HG02763 (cell line): ENCODE measurements around the gene MRPL14.

ENCODE experiments used
- ATAC-seq: cut with Tn5 transposase; IDR thresholded peaks from one replicate; pipeline ENCODE4 v1.9.1; 2021; ENCODE audit warnings: mild to moderate bottlenecking, moderate library complexity; ENCODE audit not compliant: unreplicated experiment

Gene MRPL14

DNA sequence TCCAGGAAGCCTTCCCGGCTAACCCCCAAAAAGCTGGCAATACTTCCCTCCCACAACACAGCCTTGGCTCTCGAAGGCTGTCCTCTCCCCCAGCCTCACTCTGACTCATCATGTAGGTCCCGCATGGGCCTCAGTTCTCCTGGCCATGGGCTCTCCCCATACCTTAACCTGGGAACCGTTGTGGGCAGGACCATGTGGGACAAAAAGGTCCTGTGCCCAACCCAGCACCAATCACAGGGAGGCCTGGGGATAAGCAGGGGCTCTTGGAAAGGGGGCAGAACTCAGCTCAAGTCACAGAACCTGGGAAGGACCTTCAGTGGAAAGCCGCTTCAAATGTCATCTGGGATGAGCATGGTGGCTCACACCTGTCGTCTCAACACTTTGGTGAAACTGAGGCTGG is 45.5 kb downstream of the MRPL14 start:
- ATAC-seq: no peak

DNA sequence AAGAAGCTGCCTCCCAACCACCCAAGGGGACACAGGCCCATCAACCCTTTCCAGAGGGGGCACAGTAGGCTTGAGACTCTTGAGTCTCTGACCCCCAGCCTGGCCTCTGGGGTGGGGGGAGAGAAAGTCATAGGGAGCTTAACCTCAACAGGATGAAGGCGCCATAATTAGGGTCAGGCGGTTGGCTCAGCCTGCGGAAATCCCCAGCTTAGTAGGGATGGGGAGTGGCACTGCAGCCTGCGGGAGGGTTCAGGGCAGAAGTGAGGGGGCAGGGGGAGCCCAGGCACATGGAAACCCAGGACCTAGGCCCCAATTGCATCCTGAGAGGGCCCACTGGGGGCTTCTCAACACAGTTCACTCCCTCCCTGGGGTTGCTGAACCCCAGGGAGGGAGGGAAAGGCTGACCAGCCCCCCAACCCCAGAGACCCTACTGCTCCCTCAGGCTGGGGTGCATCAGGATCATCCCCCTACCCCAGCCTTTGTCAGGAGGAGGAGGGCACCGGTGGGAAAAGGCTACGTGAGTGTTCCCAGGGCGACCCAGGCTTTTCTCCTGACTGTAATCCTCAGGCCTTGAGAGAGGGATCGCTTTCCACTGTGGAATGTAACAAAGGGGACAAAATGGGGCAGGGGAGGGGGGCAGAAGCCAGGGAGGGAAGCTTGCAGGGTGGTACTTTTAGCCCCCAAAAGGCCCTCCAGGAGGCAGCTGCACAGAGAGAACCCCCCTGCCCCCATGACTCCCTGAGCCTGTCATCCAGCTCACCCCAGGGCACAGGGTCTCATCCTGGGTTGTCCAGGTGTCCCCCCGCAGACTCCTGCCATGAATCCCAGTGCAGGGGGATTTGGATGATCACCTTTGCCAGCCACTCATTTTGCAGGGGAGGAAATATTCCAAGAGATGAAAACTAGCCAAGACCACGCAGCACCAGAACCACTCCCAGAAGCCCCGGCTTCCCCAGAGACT is 46.4 kb downstream of the MRPL14 start:
- no peak for ATAC-seq

DNA sequence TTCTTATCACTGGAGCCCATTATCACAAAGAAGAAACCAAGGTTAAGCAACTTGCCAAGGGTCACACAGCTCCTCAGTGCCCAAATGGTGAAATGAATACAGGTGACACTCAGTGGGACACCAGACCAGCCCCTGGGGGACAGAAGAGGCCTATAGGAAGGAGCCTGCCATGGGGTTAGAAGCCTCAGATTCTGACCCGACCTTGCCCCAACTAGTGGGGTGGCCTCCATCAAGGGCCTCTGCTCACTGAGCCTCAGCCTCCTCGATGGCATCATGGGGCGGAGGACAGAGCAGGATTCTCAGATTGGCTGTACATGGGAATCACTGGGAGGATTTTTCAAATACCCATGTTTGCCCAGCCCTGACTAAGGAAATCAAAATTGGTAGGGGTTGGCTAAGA is 47.6 kb downstream of the MRPL14 start:
- no peak for ATAC-seq

DNA sequence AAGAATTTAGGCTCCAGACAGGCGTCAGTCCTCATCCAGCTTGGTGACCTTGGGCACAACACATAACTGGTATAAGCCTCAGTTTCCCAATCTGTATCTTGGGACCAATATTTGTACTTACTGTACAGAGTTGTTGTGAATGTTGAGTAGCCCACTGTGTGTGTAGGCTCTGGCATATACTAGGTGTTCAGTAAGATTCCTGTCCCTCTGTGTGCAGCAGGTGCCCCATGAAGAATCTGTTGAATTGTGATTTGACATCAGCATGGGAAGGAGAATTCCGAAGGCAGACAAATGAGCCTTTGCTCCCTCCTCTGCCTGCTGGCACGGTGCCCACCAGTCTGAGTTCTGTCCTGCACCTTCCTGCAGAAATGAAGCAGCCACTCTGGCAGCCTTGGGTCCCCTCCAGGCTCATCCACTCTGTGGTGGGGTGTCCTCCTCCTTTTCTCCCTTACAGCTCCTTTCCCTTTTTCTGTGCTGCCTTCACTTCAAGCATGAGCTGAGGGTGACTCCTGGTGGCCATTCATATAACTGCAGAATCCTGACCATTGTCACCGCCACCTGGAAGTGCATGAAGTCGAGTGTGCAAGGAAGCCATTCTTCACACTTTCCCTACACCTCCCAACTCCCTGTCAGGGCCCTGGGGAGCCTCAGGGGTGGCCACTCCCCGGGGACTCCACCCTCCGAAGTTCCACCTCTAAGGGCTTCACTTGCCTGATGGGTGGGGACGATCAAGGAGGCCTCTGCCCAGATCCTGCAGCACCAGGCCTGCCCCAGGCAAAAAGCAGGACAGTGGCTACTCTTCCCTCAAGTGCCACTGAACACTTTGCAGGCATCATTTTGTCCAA is 48.2 kb downstream of the MRPL14 start:
- ATAC-seq: no peak

DNA sequence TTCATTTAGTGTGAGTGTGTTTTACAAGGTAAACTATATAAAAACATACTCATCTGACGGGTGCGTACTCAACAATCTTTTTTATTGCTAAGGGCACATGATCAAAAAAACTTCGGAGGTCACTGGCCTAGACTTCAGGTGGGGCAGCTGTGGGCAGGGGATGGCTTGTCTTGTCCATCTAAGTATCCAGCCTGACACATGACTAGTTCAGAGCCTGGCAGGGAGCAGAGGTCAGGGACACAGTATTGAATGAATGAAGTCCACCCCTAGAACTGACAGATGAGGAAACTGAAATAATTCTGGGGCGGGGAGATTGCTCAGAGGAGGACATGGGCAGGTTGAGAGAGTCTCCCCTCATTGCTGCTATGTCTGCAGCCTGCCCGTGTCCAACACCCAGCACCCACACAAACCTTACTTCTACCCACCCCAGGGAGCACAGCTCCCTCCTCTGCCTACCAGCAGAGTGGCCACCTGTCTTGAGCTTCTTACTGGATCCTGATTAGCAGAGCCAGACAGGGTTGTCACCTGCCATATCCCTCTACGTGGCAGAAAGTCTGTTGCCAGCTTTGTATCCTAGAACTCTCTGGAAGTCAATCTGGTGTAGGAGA is 48.9 kb downstream of the MRPL14 start:
- no peak for ATAC-seq

DNA sequence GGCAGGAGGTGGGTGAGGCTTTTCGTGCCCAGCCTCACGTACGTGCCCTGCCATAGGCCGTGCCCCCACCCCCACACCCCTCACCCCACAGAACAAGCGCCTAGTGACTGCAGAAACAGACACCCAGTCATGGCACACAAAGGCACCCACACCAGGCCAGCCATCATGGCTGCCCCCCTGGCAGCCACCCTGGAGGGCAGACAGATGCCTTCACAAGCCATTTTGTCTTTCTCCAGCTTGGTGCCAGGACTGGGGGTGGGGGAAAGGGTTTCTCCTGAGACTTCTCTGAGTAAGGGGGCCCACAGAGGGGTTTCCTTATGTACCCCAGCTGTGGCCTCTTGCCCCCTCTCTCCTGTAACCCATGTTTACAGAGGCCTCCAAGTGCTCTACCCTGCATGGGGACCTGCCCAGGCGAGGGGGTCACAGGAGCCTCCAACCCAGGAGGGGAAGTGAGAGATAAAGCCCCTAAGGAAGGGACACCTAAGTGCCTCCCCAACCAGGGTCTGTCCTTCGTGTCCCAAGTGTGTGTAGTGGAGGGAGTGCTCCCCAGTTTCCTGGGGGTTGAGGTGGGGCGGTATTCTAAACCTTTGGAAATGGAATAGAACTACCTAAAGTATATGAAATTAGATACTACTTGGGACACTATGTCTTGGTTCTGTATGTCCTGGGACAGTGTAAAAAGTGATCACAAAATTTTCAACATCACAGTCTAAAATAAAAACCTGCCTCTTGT is 49.9 kb downstream of the MRPL14 start:
- no peak for ATAC-seq

DNA sequence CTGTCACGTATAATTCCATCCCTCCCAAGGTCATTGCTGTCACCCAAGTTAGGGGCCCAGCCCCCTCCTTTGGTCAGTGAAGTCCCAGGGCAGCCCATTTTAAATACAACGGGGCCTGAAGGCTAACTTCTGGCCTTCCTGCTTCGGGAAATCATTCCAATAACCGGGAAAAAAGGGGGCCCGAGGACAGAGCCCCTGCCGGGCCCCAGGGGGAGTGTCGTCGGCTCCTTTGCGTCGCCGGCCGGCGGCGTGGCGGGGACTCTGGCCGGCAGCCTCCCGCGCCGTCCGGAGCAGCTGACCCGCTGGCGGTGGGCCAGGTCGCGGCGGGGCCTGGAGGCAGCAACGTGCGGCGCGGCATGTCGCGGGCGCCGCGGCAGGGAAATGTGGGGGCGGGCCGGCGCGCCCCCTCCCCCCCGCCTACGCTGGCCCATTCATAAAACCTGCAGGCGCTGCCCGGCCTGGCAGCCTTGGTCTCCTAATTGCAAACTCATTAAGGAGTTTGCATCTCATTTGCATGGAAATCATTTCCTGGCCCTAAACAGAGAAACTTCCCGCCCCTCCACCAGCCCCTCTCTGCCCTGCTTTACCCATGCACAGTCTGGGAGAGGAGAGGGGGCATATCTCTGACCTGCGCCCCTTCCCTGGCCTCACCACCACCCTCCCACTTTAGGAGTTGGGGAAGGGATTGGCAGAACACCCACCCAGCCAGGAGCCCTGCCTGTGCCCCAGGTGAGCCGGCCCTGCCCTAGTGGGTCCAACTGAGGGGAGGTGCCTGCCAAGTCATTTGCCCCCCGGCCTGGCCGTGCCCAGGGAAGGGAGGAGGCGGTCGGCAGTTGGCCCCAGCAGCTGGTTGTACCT is 50.7 kb downstream of the MRPL14 start:
- ATAC-seq: no peak

DNA sequence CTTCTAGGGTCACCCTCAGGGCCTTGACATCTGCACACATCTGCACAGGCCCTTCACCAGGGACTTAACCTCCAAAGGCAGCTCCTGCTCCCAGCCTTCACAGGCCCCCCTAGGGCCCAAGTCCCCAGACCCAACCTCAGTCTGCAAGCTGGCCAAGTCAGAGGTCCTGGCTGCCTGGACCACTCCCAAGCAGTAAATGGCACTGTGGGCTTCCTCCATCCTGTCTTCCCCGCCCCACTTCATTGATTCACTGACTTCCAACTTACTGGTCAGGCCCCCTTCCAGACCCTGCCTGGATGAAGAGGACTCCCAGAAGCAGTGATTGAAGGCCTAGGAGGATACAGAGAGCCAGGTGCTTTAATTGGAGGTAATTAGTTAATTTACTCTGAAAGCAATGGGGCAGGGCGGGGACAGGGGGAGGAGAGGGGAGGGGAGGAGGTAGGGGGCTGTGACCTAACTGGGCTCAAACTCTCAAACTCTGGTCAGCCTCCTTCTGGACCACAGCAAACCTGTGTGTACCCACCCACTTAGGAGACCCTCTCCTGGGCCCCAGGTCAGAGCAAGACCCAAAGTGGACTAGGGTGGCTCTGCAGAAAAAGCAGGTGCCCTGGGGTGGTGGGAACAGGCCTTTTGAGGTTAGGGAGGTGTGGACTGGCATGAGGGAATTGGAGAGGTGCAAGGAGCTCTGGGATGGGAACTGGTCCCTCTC is 51.5 kb downstream of the MRPL14 start:
- no peak for ATAC-seq

DNA sequence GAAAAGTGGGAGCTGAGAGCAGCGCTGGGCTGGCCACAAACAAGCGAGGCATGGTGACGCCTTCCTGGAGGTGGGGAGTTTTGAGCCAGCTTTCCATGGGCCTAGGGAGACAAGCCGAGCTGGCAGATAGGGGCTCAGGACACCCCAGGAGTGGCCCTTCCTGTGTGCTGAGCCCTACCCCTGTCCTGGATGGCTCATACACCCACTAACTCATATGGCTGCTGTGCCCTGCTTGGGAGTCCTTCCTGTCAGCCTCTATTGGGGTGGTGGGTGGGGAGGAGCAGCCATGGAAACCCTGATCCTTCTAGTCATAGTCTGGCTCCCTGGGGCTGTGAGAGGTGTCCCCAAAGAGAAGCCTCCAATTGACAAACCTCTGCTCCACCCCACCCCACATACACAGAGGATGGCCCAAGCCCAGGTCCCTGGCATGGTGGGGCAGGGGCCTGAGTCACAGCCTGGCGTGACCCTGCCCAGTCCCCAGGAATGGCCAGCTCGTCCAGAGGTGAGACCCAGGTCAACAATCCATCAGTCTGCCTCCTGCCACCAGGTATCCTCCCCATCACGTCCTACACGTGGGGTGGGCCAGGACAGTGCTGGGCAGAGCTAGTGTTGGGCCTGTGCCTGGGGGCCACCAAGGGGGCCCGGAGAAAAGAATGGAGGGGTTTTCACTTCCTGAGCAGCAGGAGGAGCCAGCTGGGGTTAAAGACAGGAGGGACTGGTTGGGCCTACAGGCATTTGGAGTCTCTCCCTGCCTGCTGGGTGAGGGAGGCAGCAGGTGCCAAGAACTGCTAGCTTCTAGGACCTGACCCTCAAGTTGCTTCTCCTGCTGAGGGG is 52.2 kb downstream of the MRPL14 start:
- no peak for ATAC-seq

DNA sequence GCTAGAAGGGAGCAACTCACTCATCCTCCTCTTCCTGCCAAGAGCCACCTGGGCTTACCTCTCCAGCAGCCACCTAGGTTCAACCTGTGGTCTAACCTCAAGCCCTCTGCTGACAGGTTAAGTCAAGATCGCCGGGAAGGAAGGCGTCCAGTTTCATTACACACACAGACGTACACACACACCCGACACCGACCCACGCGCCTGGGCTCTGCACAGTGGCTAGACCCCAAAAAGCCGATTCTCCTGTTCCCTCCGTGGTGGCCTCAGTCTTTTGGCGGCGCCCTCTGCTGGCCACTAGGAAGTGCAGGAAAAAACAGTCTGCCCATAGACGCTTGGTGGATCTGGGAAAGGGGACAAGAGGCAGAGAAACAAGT is 52.8 kb downstream of the MRPL14 start:
- ATAC-seq: peak; percentile 35

DNA sequence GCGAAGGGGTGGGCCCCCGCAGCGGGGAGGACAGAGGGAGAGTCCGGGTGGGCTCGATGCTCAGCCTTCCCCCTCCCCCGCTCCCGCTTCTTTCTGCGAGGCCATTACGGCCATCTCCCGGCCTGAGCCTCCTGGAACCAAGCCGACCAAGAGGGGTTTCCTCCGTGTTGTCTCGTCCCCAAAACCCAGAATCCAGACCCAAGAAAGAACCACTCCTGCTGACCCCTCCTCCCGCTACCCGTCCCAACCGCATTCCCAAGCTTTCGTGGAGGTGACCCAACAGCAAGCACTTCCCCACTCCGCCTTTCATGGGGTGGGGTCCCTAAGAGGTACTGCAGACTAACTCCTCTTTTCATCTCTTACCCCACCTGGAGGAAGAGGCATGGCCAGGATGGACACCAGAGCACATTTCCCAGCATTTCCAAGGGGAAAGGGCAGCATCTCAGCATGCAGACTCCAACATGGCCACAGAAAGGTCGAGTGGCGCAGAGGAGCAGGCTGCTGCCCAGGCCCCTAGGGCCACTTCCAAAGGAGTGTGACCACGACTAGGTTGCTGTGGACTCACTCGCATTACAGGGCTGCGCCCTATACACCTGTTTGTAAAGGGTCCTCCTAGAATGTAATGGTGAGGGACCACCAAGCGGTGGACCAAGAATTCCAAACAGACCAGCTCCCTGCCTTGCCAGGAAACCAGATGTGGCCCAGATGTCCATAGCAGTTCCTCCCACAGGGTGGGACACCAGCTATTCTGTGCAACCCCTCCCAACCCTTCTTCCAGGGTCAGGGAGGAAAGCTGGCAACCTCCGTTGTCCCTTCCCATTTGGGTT is 53.4 kb downstream of the MRPL14 start:
- ATAC-seq: no peak

DNA sequence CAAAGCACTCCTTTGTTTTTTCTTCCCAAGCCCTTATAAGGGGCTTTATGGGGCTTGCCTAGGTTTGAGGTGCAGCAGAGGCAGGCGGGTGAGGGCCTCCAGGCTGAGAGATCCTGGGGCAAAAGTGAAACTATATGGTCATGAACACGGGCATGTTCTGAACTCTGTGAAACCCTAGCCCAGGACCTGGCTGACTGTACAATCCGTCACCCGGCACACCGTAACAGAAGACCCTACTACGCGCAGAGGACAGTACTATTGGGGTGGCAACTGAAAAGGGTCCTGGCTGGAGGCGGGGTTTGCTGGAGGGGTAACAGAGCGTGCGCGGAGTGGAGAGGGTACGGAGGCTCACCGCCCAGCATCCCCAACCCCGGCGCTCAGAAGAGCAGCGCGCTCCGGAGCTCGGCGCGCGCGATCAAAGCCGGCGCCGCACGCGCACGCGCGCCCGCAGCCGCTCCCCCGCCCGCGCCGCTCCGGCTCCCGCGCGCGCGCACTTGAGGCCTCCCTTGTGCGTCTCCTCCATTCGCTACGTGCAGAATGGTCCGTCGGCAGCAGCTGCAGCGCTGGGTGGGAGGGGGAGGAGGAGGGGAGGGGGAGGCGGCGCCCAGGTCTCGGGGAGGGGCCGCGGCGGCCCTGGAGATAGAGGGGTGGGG is 54.2 kb downstream of the MRPL14 start:
- ATAC-seq: peak; percentile 43

DNA sequence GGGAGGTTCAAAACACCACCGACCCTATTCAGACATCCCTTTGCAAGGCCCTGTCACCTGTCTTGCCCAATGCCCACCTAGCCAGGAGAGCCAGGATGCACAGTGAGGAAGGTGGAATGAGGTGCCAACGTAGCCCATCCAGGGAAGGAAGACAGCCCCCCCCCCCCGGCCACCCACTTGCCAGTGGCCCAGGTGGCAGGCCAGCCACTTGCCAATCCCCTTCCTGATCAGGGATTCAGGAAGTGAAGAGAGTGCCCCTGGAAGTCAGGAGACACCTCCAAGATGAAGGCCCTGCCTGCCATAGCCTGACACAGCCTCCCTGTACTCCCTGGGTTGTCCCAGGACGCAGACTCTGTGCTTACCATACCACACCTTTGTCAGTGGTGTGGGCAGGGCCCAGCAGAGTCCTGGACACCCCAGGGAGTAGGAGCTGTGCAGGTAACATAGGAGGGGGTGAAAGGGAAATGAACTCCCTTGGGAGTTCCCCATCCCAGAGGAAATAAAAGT is 54.7 kb downstream of the MRPL14 start:
- ATAC-seq: peak; percentile 6

DNA sequence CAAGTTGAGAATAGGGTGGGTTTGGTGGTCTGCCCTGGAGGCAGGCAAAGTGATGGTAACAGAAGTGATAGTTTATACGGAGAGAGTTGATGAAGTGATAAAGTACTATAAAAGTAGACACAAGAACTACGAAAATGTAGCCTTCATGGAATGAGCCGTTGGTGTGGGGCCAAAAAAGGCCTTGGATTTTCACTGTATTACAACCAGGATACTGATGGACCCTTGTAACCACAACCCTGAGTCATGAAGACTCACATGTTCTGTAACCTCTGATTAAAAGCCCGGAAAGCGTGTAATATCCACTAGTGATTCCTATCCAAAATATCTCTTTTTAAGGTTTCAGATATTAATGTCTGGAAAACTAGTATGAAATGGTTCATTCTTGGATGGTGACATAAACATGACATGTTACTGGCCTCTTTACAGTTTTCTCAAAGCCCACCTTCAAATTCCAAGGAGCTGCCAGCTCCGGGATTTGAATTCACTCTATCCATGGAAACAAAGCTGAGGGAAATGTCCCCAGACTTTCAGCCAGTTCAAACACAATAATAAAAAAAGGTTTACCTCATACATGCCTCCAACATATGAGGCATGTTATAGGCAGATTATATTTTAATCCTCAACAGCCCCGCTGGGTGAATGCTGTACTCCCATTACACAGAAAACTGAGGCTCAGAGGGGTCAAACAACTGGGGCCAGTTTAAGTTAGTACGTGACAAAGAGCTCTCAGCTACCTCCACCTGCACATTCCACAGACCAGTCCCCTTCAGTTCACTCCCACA is 55.4 kb downstream of the MRPL14 start:
- no peak for ATAC-seq

DNA sequence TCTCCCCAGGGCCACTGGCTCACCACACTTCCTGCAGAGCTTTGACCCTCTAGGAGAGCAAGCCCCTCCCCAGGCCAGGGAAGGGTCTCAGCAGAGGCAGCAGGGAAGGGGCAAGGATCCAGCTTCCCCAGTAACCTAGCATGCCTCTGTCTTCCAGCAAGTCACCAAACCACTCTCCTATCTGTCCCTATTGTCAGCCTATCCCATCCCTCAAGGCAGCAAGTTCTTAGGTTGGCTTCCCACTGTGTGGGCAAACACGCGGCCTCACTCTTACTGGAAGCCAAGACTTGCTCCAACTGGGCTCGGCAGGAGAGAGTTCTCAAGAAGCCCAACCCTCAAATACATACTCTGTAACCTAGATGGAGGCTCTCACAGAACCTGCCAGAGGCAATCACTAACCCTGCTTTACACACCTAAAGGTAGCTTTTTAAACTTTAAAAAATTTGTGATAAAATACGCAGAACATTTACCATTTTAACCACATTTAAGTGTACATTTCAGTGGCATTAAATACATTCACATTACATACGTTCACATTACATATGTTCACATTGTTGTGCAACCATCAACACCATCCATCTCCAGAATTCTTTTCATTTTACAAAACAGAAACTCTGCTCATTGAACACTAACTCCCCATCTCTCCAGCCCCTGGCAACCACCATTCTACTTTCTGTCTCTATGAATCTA is 58.5 kb downstream of the MRPL14 start:
- ATAC-seq: no peak
